ENCODE measurements around the gene RPS21. TPM values are rescaled to one million over a fixed set of nuclear protein-coding genes. Genes with fewer than 3 reads are reported as not detected.

Gene RPS21
- total and polyA plus RNA-seq, 10 of the 15 experiments (the other 5 are each of a cell fraction or from before 2014, with no cell fraction given): 1,474 to 4,987 (median 2,439) TPM

DNA sequence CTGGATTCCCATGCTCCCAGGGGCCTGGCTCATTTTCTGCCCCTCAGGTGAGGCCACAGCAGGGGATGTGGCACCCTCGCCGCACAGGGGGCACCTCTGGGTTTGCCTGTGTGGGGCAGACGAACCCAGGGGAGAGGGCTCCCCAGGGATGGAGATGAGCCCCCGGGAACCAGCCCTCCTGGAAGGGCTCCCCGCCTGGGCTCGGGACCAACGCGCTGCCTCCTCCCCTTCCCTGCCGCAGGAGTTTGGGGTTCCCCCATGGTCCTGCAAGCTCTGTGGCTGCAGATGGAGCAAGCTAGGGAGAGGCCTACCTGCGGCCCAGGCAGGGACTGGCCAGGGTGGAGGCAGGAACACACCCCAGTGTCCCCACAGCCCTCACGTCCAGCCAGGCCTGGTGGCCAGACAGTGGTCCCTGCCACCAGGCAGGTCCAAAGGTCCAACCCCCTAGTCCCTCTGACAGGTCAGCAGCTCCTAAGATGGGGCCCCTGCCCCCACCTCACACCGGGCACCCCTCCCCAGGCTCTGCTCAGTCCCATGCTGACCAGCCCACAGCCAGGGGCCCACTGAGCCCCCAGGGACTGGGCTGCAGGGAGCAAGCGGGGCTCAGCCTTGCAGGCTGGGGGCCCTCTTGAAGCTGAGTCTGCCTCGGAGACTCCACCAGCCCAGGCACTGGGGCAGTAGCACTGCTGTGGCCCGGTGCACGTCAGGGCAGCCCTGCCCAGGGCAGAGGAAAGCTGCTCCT, 33.4 kb upstream of the RPS21 start:
- RAD21 ChIA-PET (ENCODE audit: unreplicated experiment): no interaction called here
- WGBS (ENCODE audit: insufficient coverage, insufficient replicate concordance, low lambda C conversion rate, missing lambda C conversion rate): 35% methylated on average over 10 of the region's 16 CpGs

More for the DNA sequence above, 33.4 kb upstream of the RPS21 start:
- BruUV-seq (replicated peaks): no TSS peak
- in situ Hi-C loops (cut with MboI) (no loop called here), intact Hi-C loops (cut with micrococcal nuclease; ENCODE audit: unreplicated experiment) (no loop called here)
- TF ChIP-seq, protein P1, sequence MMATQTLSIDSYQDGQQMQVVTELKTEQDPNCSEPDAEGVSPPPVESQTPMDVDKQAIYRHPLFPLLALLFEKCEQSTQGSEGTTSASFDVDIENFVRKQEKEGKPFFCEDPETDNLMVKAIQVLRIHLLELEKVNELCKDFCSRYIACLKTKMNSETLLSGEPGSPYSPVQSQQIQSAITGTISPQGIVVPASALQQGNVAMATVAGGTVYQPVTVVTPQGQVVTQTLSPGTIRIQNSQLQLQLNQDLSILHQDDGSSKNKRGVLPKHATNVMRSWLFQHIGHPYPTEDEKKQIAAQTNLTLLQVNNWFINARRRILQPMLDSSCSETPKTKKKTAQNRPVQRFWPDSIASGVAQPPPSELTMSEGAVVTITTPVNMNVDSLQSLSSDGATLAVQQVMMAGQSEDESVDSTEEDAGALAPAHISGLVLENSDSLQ (IDR thresholded peaks at IDR 0.05): no peak
- TF ChIP-seq, protein P2, sequence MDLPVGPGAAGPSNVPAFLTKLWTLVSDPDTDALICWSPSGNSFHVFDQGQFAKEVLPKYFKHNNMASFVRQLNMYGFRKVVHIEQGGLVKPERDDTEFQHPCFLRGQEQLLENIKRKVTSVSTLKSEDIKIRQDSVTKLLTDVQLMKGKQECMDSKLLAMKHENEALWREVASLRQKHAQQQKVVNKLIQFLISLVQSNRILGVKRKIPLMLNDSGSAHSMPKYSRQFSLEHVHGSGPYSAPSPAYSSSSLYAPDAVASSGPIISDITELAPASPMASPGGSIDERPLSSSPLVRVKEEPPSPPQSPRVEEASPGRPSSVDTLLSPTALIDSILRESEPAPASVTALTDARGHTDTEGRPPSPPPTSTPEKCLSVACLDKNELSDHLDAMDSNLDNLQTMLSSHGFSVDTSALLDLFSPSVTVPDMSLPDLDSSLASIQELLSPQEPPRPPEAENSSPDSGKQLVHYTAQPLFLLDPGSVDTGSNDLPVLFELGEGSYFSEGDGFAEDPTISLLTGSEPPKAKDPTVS (IDR thresholded peaks at IDR 0.05; ENCODE audit: low read depth, low read length): no peak
- TF ChIP-seq RFX5 (IDR thresholded peaks at IDR 0.05; ENCODE audit: low read depth, low read length): no peak
- no peak for TF ChIP-seq HDGF (IDR thresholded peaks at IDR 0.05)
- TF ChIP-seq MTA3 (IDR thresholded peaks at IDR 0.05; ENCODE audit: borderline replicate concordance, low read length): no peak
- TF ChIP-seq, protein P3, sequence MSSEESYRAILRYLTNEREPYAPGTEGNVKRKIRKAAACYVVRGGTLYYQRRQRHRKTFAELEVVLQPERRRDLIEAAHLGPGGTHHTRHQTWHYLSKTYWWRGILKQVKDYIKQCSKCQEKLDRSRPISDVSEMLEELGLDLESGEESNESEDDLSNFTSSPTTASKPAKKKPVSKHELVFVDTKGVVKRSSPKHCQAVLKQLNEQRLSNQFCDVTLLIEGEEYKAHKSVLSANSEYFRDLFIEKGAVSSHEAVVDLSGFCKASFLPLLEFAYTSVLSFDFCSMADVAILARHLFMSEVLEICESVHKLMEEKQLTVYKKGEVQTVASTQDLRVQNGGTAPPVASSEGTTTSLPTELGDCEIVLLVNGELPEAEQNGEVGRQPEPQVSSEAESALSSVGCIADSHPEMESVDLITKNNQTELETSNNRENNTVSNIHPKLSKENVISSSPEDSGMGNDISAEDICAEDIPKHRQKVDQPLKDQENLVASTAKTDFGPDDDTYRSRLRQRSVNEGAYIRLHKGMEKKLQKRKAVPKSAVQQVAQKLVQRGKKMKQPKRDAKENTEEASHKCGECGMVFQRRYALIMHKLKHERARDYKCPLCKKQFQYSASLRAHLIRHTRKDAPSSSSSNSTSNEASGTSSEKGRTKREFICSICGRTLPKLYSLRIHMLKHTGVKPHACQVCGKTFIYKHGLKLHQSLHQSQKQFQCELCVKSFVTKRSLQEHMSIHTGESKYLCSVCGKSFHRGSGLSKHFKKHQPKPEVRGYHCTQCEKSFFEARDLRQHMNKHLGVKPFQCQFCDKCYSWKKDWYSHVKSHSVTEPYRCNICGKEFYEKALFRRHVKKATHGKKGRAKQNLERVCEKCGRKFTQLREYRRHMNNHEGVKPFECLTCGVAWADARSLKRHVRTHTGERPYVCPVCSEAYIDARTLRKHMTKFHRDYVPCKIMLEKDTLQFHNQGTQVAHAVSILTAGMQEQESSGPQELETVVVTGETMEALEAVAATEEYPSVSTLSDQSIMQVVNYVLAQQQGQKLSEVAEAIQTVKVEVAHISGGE (CRISPR knock-in tag; IDR thresholded peaks at IDR 0.05): no peak
- TF ChIP-seq MYB (IDR thresholded peaks at IDR 0.05; ENCODE audit: borderline replicate concordance, low read depth, low read length): no peak
- no peak for TF ChIP-seq ZNF207 (IDR thresholded peaks at IDR 0.05; ENCODE audit: borderline replicate concordance)
- no peak for TF ChIP-seq BHLHE40 (IDR thresholded peaks at IDR 0.05; ENCODE audit: borderline replicate concordance in 1 of 2, low read depth in 2 of 2, low read length in 1 of 2)
- TF ChIP-seq HDAC6 (IDR thresholded peaks at IDR 0.05; ENCODE audit: unreplicated experiment): no peak
- TF ChIP-seq, protein P4, sequence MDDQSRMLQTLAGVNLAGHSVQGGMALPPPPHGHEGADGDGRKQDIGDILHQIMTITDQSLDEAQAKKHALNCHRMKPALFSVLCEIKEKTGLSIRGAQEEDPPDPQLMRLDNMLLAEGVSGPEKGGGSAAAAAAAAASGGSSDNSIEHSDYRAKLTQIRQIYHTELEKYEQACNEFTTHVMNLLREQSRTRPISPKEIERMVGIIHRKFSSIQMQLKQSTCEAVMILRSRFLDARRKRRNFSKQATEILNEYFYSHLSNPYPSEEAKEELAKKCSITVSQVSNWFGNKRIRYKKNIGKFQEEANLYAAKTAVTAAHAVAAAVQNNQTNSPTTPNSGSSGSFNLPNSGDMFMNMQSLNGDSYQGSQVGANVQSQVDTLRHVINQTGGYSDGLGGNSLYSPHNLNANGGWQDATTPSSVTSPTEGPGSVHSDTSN (IDR thresholded peaks at IDR 0.05; ENCODE audit: insufficient replicate concordance, low read depth, low read length): no peak
- Histone ChIP-seq H3K4me3 (no peak overlapping the region), H2AFZ (ENCODE audit: control insufficient read depth, low read depth, low read length) (no peak overlapping the region), H3K36me3 (ENCODE audit: control insufficient read depth in 2 of 2, insufficient read depth in 2 of 2, low read length in 1 of 2) (no peaks in the 10 kb centered on the region; a peak in 1 of 4 replicates), H3K79me2 (ENCODE audit: control insufficient read depth, insufficient read depth, low read length) (no peaks in the 10 kb centered on the region), H3K9me3 (replicated peaks; ENCODE audit: control insufficient read depth, insufficient read depth, low read length) (no peaks in the 10 kb centered on the region; the same call in 2 of the 3 replicates), H3K27me3 (replicated peaks in 1 of 2; ENCODE audit: control insufficient read depth in 2 of 2, insufficient read depth in 2 of 2, low read length in 1 of 2) (no peaks in the 10 kb centered on the region), H4K20me1 (ENCODE audit: control insufficient read depth, insufficient read depth) (no peaks in the 10 kb centered on the region), H3K27ac (ENCODE audit: control insufficient read depth, insufficient read depth) (no peak overlapping the region), H3K9ac (ENCODE audit: control insufficient read depth, insufficient read depth, low read length) (no peak overlapping the region), H3K4me2 (ENCODE audit: control insufficient read depth, insufficient read depth) (no peak overlapping the region), H3K4me1 (ENCODE audit: control insufficient read depth, insufficient read depth, low read length) (no peaks in the 10 kb centered on the region)
- ATAC-seq (no peak), DNase-seq (ENCODE audit: low read depth, low spot score) (no peak), FAIRE-seq (no peak)
- CTCF ChIA-PET: no interaction called here
- POLR2A ChIA-PET: no interaction called here
- SMC1A ChIA-PET (ENCODE audit: uncharacterized antibody, unreplicated experiment): no interaction called here
